ENCODE results near the gene SYTL1.

SYTL1 gene

GRCh38 chr1:27356619-27357280 lies 14.9 kb downstream of the SYTL1 start:
- Histone ChIP-seq H3K4ac (ENCODE audit: low read depth in 1 of 2, low read length in 2 of 2) (no peak overlapping the region), H4K8ac (ENCODE audit: low read length) (no peak overlapping the region), H3K27me3 (ENCODE audit: control insufficient read depth in 1 of 2, insufficient read depth in 1 of 2, low read length in 2 of 2) (no peaks in the 10 kb centered on the region), H2BK12ac (ENCODE audit: low read length in 2 of 2) (no peak overlapping the region), H3K4me3 (ENCODE audit: insufficient read depth in 1 of 2, low read depth in 1 of 2, low read length in 2 of 2) (no peak overlapping the region), H4K91ac (ENCODE audit: low read length) (no peak overlapping the region), H3K36me3 (ENCODE audit: control insufficient read depth in 1 of 2, insufficient read depth in 2 of 2, low read depth in 1 of 2, low read length in 2 of 2) (peaks cover 71 to 74% of the 10 kb centered on the region in 2 experiments), H3K14ac (ENCODE audit: low read length in 2 of 2) (no peak overlapping the region), H2AFZ (ENCODE audit: low read depth, low read length) (no peak overlapping the region), H3K23ac (ENCODE audit: low read length in 2 of 2) (no peak overlapping the region), H3K9ac (ENCODE audit: low read length) (no peak overlapping the region), H3K79me1 (replicated peaks; ENCODE audit: low read length, poor library complexity, severe bottlenecking) (no peaks in the 10 kb centered on the region), H3K9me3 (ENCODE audit: control insufficient read depth, low read length) (no peaks in the 10 kb centered on the region), H3K4me2 (ENCODE audit: low read length, poor library complexity, severe bottlenecking) (no peak overlapping the region), H3K27ac (ENCODE audit: low read length, poor library complexity, severe bottlenecking) (no peak overlapping the region), H3K18ac (ENCODE audit: low read depth in 1 of 2, low read length in 2 of 2) (no peak overlapping the region), H3K4me1 (ENCODE audit: control insufficient read depth, insufficient read depth, low read depth, low read length) (peaks cover 12% of the 10 kb centered on the region), H2BK15ac (ENCODE audit: low read depth, poor library complexity, severe bottlenecking) (no peak overlapping the region), H2BK5ac (ENCODE audit: low read depth, low read length, poor library complexity, severe bottlenecking) (no peak overlapping the region), H2BK120ac (ENCODE audit: low read depth, low read length) (no peak overlapping the region), H2AK5ac (ENCODE audit: low read length, severe bottlenecking) (no peak overlapping the region)
- WGBS = 89% methylated on average over 37 of the region's 37 CpGs
- DNase-seq = no peak

- Histone ChIP-seq H3K36me3 (ENCODE audit: control insufficient read depth in 1 of 2, insufficient read depth in 2 of 2, low read depth in 1 of 2, low read length in 2 of 2) (peaks cover 77 to 81% of the 10 kb centered on the region in 2 experiments), H3K4me2 (ENCODE audit: low read length, poor library complexity, severe bottlenecking) (no peak overlapping the region), H3K9me3 (ENCODE audit: control insufficient read depth, low read length) (no peaks in the 10 kb centered on the region), H3K18ac (ENCODE audit: low read depth in 1 of 2, low read length in 2 of 2) (no peak overlapping the region), H2BK5ac (ENCODE audit: low read depth, low read length, poor library complexity, severe bottlenecking) (no peak overlapping the region), H2AFZ (ENCODE audit: low read depth, low read length) (no peak overlapping the region), H2AK5ac (ENCODE audit: low read length, severe bottlenecking) (no peak overlapping the region), H3K4me3 (ENCODE audit: insufficient read depth in 1 of 2, low read depth in 1 of 2, low read length in 2 of 2) (no peak overlapping the region), H2BK120ac (ENCODE audit: low read depth, low read length) (no peak overlapping the region), H3K9ac (ENCODE audit: low read length) (no peak overlapping the region), H4K91ac (ENCODE audit: low read length) (no peak overlapping the region), H4K8ac (ENCODE audit: low read length) (no peak overlapping the region), H3K4ac (ENCODE audit: low read depth in 1 of 2, low read length in 2 of 2) (no peak overlapping the region), H3K23ac (ENCODE audit: low read length in 2 of 2) (no peak overlapping the region), H3K79me1 (replicated peaks; ENCODE audit: low read length, poor library complexity, severe bottlenecking) (no peaks in the 10 kb centered on the region), H3K14ac (ENCODE audit: low read length in 2 of 2) (no peak overlapping the region), H3K4me1 (ENCODE audit: control insufficient read depth, insufficient read depth, low read depth, low read length) (peaks cover 12% of the 10 kb centered on the region), H3K27me3 (ENCODE audit: control insufficient read depth in 1 of 2, insufficient read depth in 1 of 2, low read length in 2 of 2) (no peaks in the 10 kb centered on the region), H2BK15ac (ENCODE audit: low read depth, poor library complexity, severe bottlenecking) (no peak overlapping the region), H3K27ac (ENCODE audit: low read length, poor library complexity, severe bottlenecking) (no peak overlapping the region), H2BK12ac (ENCODE audit: low read length in 2 of 2) (no peak overlapping the region)
- peak; percentile 55 for DNase-seq
- WGBS = 39% methylated on average over 39 of the region's 40 CpGs
Observed at GRCh38 chr1:27357281-27358037, 15.6 kb downstream of the SYTL1 start.

- Histone ChIP-seq H2AFZ (ENCODE audit: low read depth, low read length) (no peak overlapping the region), H2BK120ac (ENCODE audit: low read depth, low read length) (no peak overlapping the region), H3K4me2 (ENCODE audit: low read length, poor library complexity, severe bottlenecking) (no peak overlapping the region), H2BK15ac (ENCODE audit: low read depth, poor library complexity, severe bottlenecking) (no peak overlapping the region), H3K4me1 (ENCODE audit: control insufficient read depth, insufficient read depth, low read depth, low read length) (peaks cover 12% of the 10 kb centered on the region), H3K9me3 (ENCODE audit: control insufficient read depth, low read length) (no peaks in the 10 kb centered on the region), H3K9ac (ENCODE audit: low read length) (no peak overlapping the region), H2BK12ac (ENCODE audit: low read length in 2 of 2) (no peak overlapping the region), H3K14ac (ENCODE audit: low read length in 2 of 2) (no peak overlapping the region), H3K27ac (ENCODE audit: low read length, poor library complexity, severe bottlenecking) (no peak overlapping the region), H3K27me3 (ENCODE audit: control insufficient read depth in 1 of 2, insufficient read depth in 1 of 2, low read length in 2 of 2) (no peaks in the 10 kb centered on the region), H2AK5ac (ENCODE audit: low read length, severe bottlenecking) (no peak overlapping the region), H3K18ac (ENCODE audit: low read depth in 1 of 2, low read length in 2 of 2) (no peak overlapping the region), H3K4me3 (ENCODE audit: insufficient read depth in 1 of 2, low read depth in 1 of 2, low read length in 2 of 2) (no peak overlapping the region), H3K23ac (ENCODE audit: low read length in 2 of 2) (no peak overlapping the region), H3K4ac (ENCODE audit: low read depth in 1 of 2, low read length in 2 of 2) (no peak overlapping the region), H3K36me3 (ENCODE audit: control insufficient read depth in 1 of 2, insufficient read depth in 2 of 2, low read depth in 1 of 2, low read length in 2 of 2) (peaks cover 81 to 86% of the 10 kb centered on the region in 2 experiments), H3K79me1 (replicated peaks; ENCODE audit: low read length, poor library complexity, severe bottlenecking) (no peaks in the 10 kb centered on the region), H2BK5ac (ENCODE audit: low read depth, low read length, poor library complexity, severe bottlenecking) (no peak overlapping the region), H4K8ac (ENCODE audit: low read length) (no peak overlapping the region), H4K91ac (ENCODE audit: low read length) (no peak overlapping the region)
- 97% methylated on average over 17 of the region's 21 CpGs for WGBS
- no peak for DNase-seq
Observed at GRCh38 chr1:27358038-27358927, 16.5 kb downstream of the SYTL1 start.

GRCh38 chr1:27358928-27359313 lies 17.1 kb downstream of the SYTL1 start:
- H3K4ac ChIP-seq (ENCODE audit: low read depth in 1 of 2, low read length in 2 of 2) = no peak overlapping the region
- no peak overlapping the region for H4K8ac ChIP-seq (ENCODE audit: low read length)
- no peak overlapping the region for H2AK5ac ChIP-seq (ENCODE audit: low read length, severe bottlenecking)
- peaks cover 83 to 86% of the 10 kb centered on the region in 2 experiments for H3K36me3 ChIP-seq (ENCODE audit: control insufficient read depth in 1 of 2, insufficient read depth in 2 of 2, low read depth in 1 of 2, low read length in 2 of 2)
- H2BK15ac ChIP-seq (ENCODE audit: low read depth, poor library complexity, severe bottlenecking) = no peak overlapping the region
- H3K27me3 ChIP-seq (ENCODE audit: control insufficient read depth in 1 of 2, insufficient read depth in 1 of 2, low read length in 2 of 2) = no peaks in the 10 kb centered on the region
- no peak overlapping the region for H3K4me2 ChIP-seq (ENCODE audit: low read length, poor library complexity, severe bottlenecking)
- H3K14ac ChIP-seq (ENCODE audit: low read length in 2 of 2) = no peak overlapping the region
- no peak overlapping the region for H3K4me3 ChIP-seq (ENCODE audit: insufficient read depth in 1 of 2, low read depth in 1 of 2, low read length in 2 of 2)
- H3K18ac ChIP-seq (ENCODE audit: low read depth in 1 of 2, low read length in 2 of 2) = no peak overlapping the region
- no peak overlapping the region for H2AFZ ChIP-seq (ENCODE audit: low read depth, low read length)
- DNase-seq = no peak
- no peak overlapping the region for H2BK5ac ChIP-seq (ENCODE audit: low read depth, low read length, poor library complexity, severe bottlenecking)
- no peak overlapping the region for H3K27ac ChIP-seq (ENCODE audit: low read length, poor library complexity, severe bottlenecking)
- no peak overlapping the region for H4K91ac ChIP-seq (ENCODE audit: low read length)
- no peak overlapping the region for H3K23ac ChIP-seq (ENCODE audit: low read length in 2 of 2)
- H2BK120ac ChIP-seq (ENCODE audit: low read depth, low read length) = no peak overlapping the region
- no peak overlapping the region for H3K9ac ChIP-seq (ENCODE audit: low read length)
- H3K79me1 ChIP-seq (replicated peaks; ENCODE audit: low read length, poor library complexity, severe bottlenecking) = peaks cover under 1% of the 10 kb centered on the region
- no peaks in the 10 kb centered on the region for H3K9me3 ChIP-seq (ENCODE audit: control insufficient read depth, low read length)
- peaks cover 12% of the 10 kb centered on the region for H3K4me1 ChIP-seq (ENCODE audit: control insufficient read depth, insufficient read depth, low read depth, low read length)
- WGBS = 97% methylated on average over 5 of the region's 5 CpGs
- no peak overlapping the region for H2BK12ac ChIP-seq (ENCODE audit: low read length in 2 of 2)
